ENCODE data around the gene ZBTB7C. TPM values are rescaled to one million over a fixed set of nuclear protein-coding genes. Genes with fewer than 3 reads are reported as not detected.

Gene ZBTB7C
- total RNA-seq, 2 donors from 2014 or later: 25.1 to 36.4 TPM

GRCh38 chr18:48164116-48164515, 245.1 kb downstream of the ZBTB7C start:
- no peak for DNase-seq
- Histone ChIP-seq H3K9me3 (no peaks in the 10 kb centered on the region), H3K27ac (no peak overlapping the region), H3K36me3 (no peaks in the 10 kb centered on the region), H3K27me3 (no peaks in the 10 kb centered on the region), H3K4me3 (no peak overlapping the region), H3K9ac (ENCODE audit: low read depth in 2 of 2, low read length in 2 of 2) (peak overlapping the region in 1 of 2 donors; percentile 68), H3K4me1 (peaks cover 5% of the 10 kb centered on the region)
- TF ChIP-seq CTCF (IDR thresholded peaks at IDR 0.05): no peak
- intact Hi-C loops (cut with DNase I): no loop called here

GRCh38 chr18:48163738-48164115, 245.5 kb downstream of the ZBTB7C start:
- Histone ChIP-seq H3K4me3 (no peak overlapping the region), H3K27ac (no peak overlapping the region), H3K27me3 (no peaks in the 10 kb centered on the region), H3K9me3 (no peaks in the 10 kb centered on the region), H3K9ac (ENCODE audit: low read depth in 2 of 2, low read length in 2 of 2) (no peak overlapping the region), H3K36me3 (no peaks in the 10 kb centered on the region), H3K4me1 (peaks cover 5% of the 10 kb centered on the region)
- intact Hi-C loops (cut with DNase I): no loop called here
- TF ChIP-seq CTCF (IDR thresholded peaks at IDR 0.05): no peak
- DNase-seq: no peak

GRCh38 chr18:48162956-48163737, 246.0 kb downstream of the ZBTB7C start:
- no peak overlapping the region for H3K4me3 ChIP-seq
- H3K27me3 ChIP-seq: no peaks in the 10 kb centered on the region
- no peak for TF ChIP-seq CTCF (IDR thresholded peaks at IDR 0.05)
- H3K9me3 ChIP-seq: no peaks in the 10 kb centered on the region
- no peaks in the 10 kb centered on the region for H3K36me3 ChIP-seq
- peak overlapping the region in 1 of 2 donors; percentile 72 for H3K9ac ChIP-seq (ENCODE audit: low read depth in 2 of 2, low read length in 2 of 2)
- no peak for DNase-seq
- H3K27ac ChIP-seq: peak overlapping the region; percentile 95
- intact Hi-C loops (cut with DNase I): no loop called here
- H3K4me1 ChIP-seq: peaks cover 5% of the 10 kb centered on the region

GRCh38 chr18:48161911-48162698, 247.1 kb downstream of the ZBTB7C start:
- Histone ChIP-seq H3K4me1 (peaks cover 5% of the 10 kb centered on the region), H3K9me3 (no peaks in the 10 kb centered on the region), H3K4me3 (peak overlapping the region; percentile 53), H3K36me3 (no peaks in the 10 kb centered on the region), H3K27ac (peak overlapping the region; percentile 95), H3K27me3 (no peaks in the 10 kb centered on the region), H3K9ac (ENCODE audit: low read depth in 2 of 2, low read length in 2 of 2) (peak overlapping the region; percentile 72)
- TF ChIP-seq CTCF (IDR thresholded peaks at IDR 0.05): no peak
- intact Hi-C loops (cut with DNase I): no loop called here
- peak; percentile 74 for DNase-seq

GRCh38 chr18:48161191-48161910, 247.8 kb downstream of the ZBTB7C start:
- peak overlapping the region; percentile 53 for H3K4me3 ChIP-seq
- intact Hi-C loops (cut with DNase I): no loop called here
- peak; percentile 91 for DNase-seq
- H3K9me3 ChIP-seq: no peaks in the 10 kb centered on the region
- H3K4me1 ChIP-seq: peaks cover 5% of the 10 kb centered on the region
- no peak for TF ChIP-seq CTCF (IDR thresholded peaks at IDR 0.05)
- no peaks in the 10 kb centered on the region for H3K27me3 ChIP-seq
- no peaks in the 10 kb centered on the region for H3K36me3 ChIP-seq
- peak overlapping the region; percentile 95 for H3K27ac ChIP-seq
- peak overlapping the region; percentile 58 to 72 for H3K9ac ChIP-seq (ENCODE audit: low read depth in 2 of 2, low read length in 2 of 2)

Data from colonic mucosa (tissue), 4 donors.